H1 (cell line): ENCODE results near the gene ZBTB18. TPM values are rescaled to one million over a fixed set of nuclear protein-coding genes. Genes with fewer than 3 reads are reported as not detected.

Experiments used
- ATF3 ChIP-seq: IDR thresholded peaks from 2 replicates; pipeline ENCODE4 v1.6.1; 2011; ENCODE audit warnings: low read depth, mild to moderate bottlenecking, low read length; ENCODE audit not compliant: insufficient read depth
- CBX8 ChIP-seq: fragments of 300-800, 300-1000 bp; sonication (generic); IDR thresholded peaks from 2 replicates; pipeline ENCODE4 v1.7.1; 2016; ENCODE audit warnings: low read depth, low read length, borderline replicate concordance
- NRF1 ChIP-seq: IDR thresholded peaks from 2 replicates; pipeline ENCODE4 v1.6.1; 2011; ENCODE audit warnings: mild to moderate bottlenecking, low read depth, low read length, improper control_type of control experiment
- RNF2 ChIP-seq: fragments of 200-900, 300-1000 bp; sonication (generic); IDR thresholded peaks from 2 replicates; pipeline ENCODE4 v1.7.1; 2016; ENCODE audit warnings: borderline replicate concordance, low read depth, mild to moderate bottlenecking, antibody characterized with exemption, low read length; ENCODE audit not compliant: poor library complexity, severe bottlenecking; ENCODE audit errors: missing control alignments
- TAF7 ChIP-seq: optimal IDR thresholded peaks from 2 replicates; pipeline ENCODE3; 2011; ENCODE audit warnings: low read depth, mild to moderate bottlenecking, inconsistent platforms, low read length, moderate library complexity, borderline replicate concordance
- polyA plus RNA-seq, 7 experiments: library from polyadenylated mRNA; depleted of rRNA in 3 of 7; stranded (reverse) in 5 of 7; unstranded in 2 of 7; fragments of >200 nt in 5 of 7; fragments of 200-250 nt in 2 of 7; gene quantifications; 1 replicate in 5 of 7; 2 replicates in 1 of 7; 4 replicates in 1 of 7; pipeline versions ENCODE4 v1.2.1 to v1.2.3, GENCODE V29; 2011 to 2013; ENCODE audit warnings: missing spikeins in 2 of 7, mixed read lengths in 2 of 7
- total RNA-seq: library from RNA; stranded (reverse); fragmentation: NEBNext Ultra II Directional; extraction: Animal tissue kit (Norgen Biotek cat#: 25700); gene quantifications from 2 replicates; pipeline ENCODE4 v1.2.1, GENCODE V29; 2021

The ZBTB18 gene
- total and polyA plus RNA-seq, 2 of the 8 experiments (the other 6 are each of a cell fraction or from before 2014, with no cell fraction given) = 8.5 to 14.4 TPM

DNA sequence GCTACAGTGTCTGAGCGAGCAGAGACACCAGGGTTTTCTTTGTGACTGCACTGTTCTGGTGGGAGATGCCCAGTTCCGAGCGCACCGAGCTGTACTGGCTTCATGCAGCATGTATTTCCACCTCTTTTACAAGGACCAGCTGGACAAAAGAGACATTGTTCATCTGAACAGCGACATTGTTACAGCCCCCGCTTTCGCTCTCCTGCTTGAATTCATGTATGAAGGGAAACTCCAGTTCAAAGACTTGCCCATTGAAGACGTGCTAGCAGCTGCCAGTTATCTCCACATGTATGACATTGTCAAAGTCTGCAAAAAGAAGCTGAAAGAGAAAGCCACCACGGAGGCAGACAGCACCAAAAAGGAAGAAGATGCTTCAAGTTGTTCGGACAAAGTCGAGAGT, 2.7 kb downstream of the ZBTB18 start (continued):
- TF ChIP-seq ATF3 = no peak
- TF ChIP-seq TAF7 = no peak
- no peak for TF ChIP-seq RNF2
- TF ChIP-seq CBX8 = no peak
- TF ChIP-seq NRF1 = no peak
- TF ChIP-seq, all 59 proteins: peak for 0
